ENCODE data around the gene GSK3A. TPM values are rescaled to one million over a fixed set of nuclear protein-coding genes. Genes with fewer than 3 reads are reported as not detected.

GSK3A gene
- total RNA-seq, 2 experiments from 2014 or later, result 30.5 to 31.7 TPM

DNA sequence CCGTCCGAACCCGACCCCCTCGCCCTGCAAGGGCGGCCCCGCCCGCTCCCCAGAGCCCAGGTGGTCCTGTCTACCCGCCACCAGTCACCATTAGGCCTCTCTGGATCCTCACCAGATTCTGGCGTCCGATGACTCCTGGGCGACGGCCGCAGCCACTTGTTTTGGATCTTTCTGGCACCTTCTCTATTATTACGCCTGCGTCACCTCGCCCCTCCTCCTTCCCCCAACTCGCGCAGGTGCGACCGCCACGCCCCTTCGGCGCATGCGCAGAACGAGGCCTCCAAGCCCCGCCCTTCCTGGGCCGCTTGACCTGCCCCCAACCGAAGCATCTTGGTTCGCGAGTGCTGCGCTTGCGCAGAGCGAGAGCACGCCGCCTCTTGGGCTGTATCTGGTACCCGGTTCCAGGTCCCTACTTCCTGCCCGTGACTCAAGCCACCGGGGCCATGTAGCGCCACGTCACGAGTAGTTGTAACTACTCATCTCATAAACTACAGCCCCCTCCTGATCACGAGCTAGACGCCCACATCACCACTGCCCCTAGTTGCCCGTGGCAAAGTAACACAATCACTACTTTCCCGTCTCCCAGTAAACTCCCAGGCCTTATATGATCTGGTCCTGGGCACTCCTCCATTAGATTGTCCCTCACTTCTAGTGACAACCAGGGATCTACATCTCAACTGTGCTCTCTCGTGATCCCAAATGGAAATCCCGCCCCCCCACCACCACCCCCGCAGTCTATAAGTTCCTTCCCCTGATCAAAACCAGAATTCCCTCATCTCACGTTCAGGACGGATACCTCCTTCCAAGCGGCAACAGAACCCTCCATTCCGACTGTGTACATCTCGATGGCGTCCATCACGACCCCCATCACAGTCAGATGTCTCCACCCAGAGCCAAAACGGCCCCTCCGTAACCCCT, 24.6 kb downstream of the GSK3A start, which contains the start of gene DEDD2:
TSS of gene DEDD2 (minus strand) at position 158 of the 918 bp plus-strand sequence. CDS start 670 bp downstream, outside the sequence.
- DNase-seq (peak; percentile 99), ATAC-seq (peak; percentile 82)
- H3K27me3 Mint-ChIP-seq, result no peaks in the 10 kb centered on the region
- peak within 1 kb of the TSS; percentile 100 for H3K27ac Mint-ChIP-seq
- TF ChIP-seq CTCF (IDR thresholded peaks at IDR 0.05), result no peak
- peaks cover 34% of the 10 kb centered on the region for H3K36me3 Mint-ChIP-seq (ENCODE audit: low read depth)
- no peaks in the 10 kb centered on the region for H3K9me3 Mint-ChIP-seq
- ChIA-PET CTCF (interaction anchor here (0.6 to 2.6 kb wide), 8 partner anchors 17 to 85 kb away, joined by 3 to 14 read pairs (median 4); partner anchors contain the start of genes GSK3A and POU2F2), POLR2A (interaction anchor here (0.8 to 17.2 kb wide), 3 partner anchors 16 to 63 kb away, joined by 4 to 195 read pairs (median 10); partner anchors contain the start of gene GSK3A)
- intact Hi-C loops (cut with micrococcal nuclease), result no loop called here
- H3K4me1 Mint-ChIP-seq (ENCODE audit: low read depth), result peaks cover 65% of the 10 kb centered on the region
- peak within 1 kb of the TSS; percentile 99 for H3K4me3 Mint-ChIP-seq

DNA sequence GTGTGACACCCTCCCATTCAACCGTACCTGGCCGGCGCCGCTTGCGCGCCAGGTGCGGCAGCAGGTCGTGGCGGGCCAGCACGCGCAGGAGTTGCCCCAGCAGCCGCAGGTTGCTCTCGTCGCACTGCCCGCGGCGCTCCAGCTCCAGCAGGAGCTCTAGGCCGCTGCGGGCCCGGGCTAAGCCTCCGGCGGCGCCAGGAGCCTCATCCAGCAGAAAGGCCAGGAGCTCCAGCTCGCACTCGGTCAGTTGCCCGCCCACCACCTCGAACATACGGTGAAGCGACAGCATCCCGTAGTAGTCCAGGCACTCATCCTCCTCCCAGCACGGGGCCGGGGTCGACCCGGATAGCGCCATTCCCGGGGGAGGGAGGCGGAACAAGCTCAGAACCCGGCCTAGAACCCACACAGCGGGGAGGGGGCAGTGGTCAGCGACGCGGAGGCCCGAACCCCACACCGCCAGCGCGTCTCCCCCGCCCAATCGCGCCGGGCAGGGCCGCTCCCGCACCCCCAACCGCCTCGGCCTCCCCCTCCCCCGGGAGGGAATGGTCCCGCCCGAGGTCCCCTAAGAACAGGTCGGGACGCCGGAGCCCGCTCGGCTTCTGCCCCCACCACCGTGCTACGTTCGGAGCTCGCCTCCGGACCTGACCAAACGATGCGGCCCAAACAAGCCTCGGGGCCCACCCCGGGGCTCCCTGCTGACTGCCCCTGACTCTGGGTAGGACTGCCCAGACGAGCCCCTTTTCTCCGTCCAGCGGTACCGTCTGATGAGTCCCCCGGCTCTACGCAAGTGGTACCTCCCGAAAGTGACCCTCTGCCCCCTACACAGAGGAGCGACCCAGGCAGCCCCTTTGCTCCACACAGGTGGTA, 25.5 kb downstream of the GSK3A start:
- Mint-ChIP-seq H3K36me3 (ENCODE audit: low read depth) (peaks cover 30% of the 10 kb centered on the region), H3K4me3 (peak overlapping the region; percentile 99), H3K9me3 (no peaks in the 10 kb centered on the region), H3K27me3 (no peaks in the 10 kb centered on the region), H3K4me1 (ENCODE audit: low read depth) (peaks cover 61% of the 10 kb centered on the region), H3K27ac (peak overlapping the region; percentile 100)
- peak; percentile 51 for DNase-seq
- CTCF ChIA-PET, result interaction anchor here (0.6 to 3.2 kb wide), 10 partner anchors 16 to 93 kb away, joined by 3 to 14 read pairs (median 4); partner anchors contain the start of gene POU2F2
- no peak for TF ChIP-seq CTCF (IDR thresholded peaks at IDR 0.05)
- intact Hi-C loops (cut with micrococcal nuclease), result no loop called here
- POLR2A ChIA-PET, result interaction anchor here (0.6 to 17.2 kb wide), 6 partner anchors 14 to 909 kb away, joined by 3 to 195 read pairs (median 4); partner anchors contain the start of gene GSK3A
- no peak for ATAC-seq

- ATAC-seq, result no peak
- no peak for DNase-seq
- TF ChIP-seq CTCF (IDR thresholded peaks at IDR 0.05), result no peak
- Mint-ChIP-seq H3K4me3 (peak overlapping the region; percentile 99), H3K27ac (peak overlapping the region; percentile 18), H3K27me3 (no peaks in the 10 kb centered on the region), H3K4me1 (ENCODE audit: low read depth) (peaks cover 55% of the 10 kb centered on the region), H3K9me3 (no peaks in the 10 kb centered on the region), H3K36me3 (ENCODE audit: low read depth) (peaks cover 30% of the 10 kb centered on the region)
- POLR2A ChIA-PET, result interaction anchor here (1.0 to 17.2 kb wide), 2 partner anchors 25 to 67 kb away, joined by 4 to 195 read pairs; partner anchors contain the start of gene GSK3A
- CTCF ChIA-PET, result interaction anchor here (1.2 to 3.2 kb wide), 6 partner anchors 14 to 106 kb away, joined by 4 to 14 read pairs (median 8); partner anchors contain the start of gene POU2F2
- intact Hi-C loops (cut with micrococcal nuclease), result no loop called here
Observed at GRCh38 chr19:42214810-42215485, 27.5 kb downstream of the GSK3A start.

DNA sequence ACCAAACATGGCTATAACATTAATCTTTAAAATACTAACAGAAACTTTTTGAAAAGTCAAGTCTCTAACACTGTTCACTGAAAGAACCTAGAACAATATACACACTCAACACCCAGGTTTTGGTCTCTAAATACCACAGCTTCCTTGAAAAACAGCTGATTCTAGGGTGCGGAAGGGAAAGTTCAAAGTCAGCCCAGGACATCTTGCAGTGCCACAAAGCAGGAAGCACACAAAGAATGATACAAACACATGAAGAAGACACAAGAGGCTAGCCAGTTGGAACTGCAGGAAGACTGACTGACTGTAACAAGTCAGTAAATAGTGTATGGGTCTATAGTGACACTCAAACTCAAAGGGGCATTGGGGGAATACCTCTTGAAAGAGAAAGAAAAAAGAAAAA, 29.5 kb downstream of the GSK3A start:
- ChIA-PET POLR2A (interaction anchor here (1.0 kb wide), 1 partner anchor 109 kb away, joined by 3 read pairs; no protein-coding TSS in a partner anchor), CTCF (no interaction called here)
- ATAC-seq (no peak), DNase-seq (no peak)
- H3K4me1 Mint-ChIP-seq (ENCODE audit: low read depth), result peaks cover 52% of the 10 kb centered on the region
- peak overlapping the region; percentile 72 for H3K27ac Mint-ChIP-seq
- no peak overlapping the region for H3K4me3 Mint-ChIP-seq
- no peak for TF ChIP-seq CTCF (IDR thresholded peaks at IDR 0.05)
- H3K36me3 Mint-ChIP-seq (ENCODE audit: low read depth), result peaks cover 44% of the 10 kb centered on the region
- no peaks in the 10 kb centered on the region for H3K9me3 Mint-ChIP-seq
- no peaks in the 10 kb centered on the region for H3K27me3 Mint-ChIP-seq
- intact Hi-C loops (cut with micrococcal nuclease), result no loop called here
